Hematopoietic multipotent progenitor cell treated with erythropoietin and hydrocortisone succinate and interleukin-3 and kit ligand, for 17 days (in vitro differentiated cells): ENCODE data around the gene CNNM1.

ENCODE experiments used
- DNase-seq: peaks from one replicate; pipeline ENCODE4 v3.0.0-alpha.2; 2015; ENCODE audit warnings: low spot score

Gene CNNM1

DNA sequence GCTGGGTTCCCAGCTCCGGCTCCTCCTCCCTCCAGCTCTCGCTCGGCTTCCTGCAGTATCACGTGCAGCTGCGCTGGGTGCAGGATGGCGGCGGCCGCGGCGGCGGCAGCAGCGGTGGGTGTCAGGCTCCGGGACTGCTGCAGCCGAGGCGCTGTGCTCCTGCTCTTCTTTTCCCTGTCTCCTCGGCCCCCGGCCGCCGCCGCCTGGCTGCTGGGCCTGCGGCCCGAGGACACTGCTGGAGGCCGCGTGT is at the start of gene CNNM1:
TSS of gene CNNM1 (plus strand) at position 53 of the 250 bp plus-strand sequence. CDS start at position 85, 32 bp downstream.
- no peak for DNase-seq

DNA sequence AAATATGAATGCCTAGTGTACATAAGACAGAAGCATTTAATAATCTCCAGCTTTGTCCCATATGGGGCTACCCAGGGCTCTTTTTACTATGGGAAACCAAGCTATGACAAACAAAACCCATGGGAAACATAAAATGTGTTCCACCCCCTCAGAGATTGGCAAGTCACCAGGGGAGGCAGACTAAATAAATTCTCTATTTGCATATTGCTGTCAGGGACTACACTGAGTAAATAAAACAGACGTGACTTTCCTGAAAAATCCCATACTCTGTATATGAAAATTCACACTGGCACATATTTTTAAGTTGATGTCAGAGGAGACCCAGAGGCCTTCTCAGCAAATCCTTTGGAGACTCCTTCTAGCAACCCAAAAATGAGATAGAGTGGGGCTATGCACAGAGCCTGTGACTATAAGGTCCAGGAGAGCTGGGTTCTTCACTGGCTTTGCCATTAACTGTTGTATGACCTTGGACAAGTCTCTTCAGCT is 49.5 kb upstream of the CNNM1 start:
- no peak for DNase-seq

DNA sequence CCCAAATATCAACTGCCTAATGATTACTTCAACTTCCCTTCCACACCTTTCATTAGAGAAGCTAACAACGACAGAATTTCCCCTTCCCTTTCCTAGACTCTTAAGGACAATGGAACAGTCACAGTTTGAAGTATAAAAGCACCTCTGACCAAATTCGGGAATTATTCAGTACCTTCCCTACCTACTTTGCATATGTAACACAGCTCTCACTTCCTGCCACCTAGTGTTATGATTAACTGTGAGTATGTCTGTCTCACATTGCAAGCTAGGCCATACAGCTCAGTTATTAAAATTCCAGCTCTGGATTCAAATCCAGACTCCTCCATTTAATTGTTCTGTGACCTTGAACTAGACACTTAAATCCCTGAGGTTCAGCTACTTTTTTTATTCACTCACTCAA is 48.7 kb upstream of the CNNM1 start:
- no peak for DNase-seq

DNA sequence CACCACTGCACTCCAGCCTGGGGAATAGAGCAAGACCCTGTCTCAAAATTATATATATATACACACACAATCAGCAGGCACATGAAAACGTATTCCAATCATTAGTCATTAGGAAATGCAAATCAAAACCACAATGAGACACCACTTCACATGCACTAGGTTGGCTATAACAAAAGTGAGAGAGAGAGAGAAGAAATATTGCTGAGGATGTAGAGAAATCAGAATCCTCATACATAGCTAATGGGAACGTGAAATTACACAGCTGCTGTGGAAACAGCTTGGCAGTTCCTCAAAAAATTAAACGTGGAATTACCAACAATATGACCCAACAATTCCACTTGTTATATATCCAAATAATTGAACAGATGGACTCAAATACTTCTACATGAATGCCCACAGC is 43.3 kb upstream of the CNNM1 start:
- DNase-seq: no peak

DNA sequence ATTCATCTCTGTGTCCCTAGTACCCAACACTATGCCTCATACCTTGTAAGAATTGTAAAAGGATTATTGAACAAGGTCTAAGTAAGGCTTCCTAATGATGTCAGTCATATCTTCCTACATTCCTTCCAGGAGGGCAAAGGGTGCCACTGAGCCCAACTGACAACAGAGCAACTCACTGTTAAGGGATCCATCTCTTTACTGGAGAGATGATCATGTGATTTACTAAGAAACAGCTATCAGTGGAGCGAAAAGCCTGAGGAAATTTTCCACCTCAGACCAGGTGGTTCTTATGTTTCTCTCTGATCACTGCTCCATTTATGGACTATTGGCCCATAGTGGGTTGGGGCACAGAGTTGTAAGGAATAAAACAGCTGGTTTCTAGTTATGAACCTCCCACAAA is 38.9 kb upstream of the CNNM1 start:
- no peak for DNase-seq

DNA sequence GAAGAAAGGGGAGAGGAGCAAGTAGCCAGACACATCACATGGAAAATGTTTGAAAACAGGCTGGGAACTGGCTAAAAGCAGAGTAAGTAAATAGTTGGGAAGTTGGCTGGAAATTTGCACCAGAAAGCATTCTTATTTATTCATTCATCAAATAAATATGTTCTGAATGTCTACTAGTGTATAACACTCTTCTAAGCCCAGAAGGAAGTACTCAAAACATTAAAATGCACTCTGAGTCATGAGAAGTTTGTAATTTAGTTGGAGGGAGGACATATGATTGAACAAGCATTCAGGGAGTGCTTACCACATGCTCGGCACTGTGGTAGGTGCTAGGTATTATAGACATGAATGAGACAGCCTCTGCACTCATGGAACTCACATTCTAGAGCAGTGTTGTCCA is 37.0 kb upstream of the CNNM1 start:
- no peak for DNase-seq

DNA sequence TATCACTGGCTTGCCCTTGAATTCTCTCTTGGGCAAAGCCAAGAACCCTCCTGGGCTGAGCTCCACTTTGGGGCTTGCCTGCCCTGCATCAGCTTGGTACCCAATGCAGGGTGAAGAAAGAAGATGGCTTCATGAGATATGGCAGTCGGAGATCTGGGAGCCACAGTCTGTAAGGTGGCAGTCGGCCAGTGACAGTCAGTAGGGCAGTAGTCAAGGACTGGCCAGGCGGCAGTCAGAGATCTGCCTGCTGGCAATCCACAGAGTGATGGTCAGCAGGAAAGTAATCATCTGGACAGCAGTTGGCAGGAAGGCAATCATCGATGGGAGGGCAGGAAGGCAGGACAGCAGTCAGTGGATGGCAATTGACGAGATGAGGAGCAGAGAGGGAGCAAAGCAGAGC is 32.6 kb upstream of the CNNM1 start:
- no peak for DNase-seq

DNA sequence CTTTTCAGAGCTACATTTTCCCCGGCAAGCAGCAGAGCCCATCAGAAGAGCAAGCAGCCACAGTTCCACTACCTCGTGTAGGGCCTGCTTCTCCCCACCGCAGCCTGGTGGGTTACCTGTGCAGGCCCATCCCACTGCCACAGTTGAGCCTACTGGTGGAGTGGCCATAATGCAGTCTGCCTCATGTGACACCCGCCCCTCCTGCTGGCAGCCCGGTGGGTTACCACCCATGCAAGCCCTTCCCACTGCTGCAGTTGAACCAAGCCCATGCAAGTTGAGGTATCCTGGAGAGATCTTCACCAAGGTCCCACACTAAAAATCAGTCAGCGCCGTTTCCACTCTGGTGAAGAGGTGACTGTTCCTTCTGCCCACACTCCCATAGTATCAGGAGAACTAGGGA is 32.1 kb upstream of the CNNM1 start:
- DNase-seq: no peak

DNA sequence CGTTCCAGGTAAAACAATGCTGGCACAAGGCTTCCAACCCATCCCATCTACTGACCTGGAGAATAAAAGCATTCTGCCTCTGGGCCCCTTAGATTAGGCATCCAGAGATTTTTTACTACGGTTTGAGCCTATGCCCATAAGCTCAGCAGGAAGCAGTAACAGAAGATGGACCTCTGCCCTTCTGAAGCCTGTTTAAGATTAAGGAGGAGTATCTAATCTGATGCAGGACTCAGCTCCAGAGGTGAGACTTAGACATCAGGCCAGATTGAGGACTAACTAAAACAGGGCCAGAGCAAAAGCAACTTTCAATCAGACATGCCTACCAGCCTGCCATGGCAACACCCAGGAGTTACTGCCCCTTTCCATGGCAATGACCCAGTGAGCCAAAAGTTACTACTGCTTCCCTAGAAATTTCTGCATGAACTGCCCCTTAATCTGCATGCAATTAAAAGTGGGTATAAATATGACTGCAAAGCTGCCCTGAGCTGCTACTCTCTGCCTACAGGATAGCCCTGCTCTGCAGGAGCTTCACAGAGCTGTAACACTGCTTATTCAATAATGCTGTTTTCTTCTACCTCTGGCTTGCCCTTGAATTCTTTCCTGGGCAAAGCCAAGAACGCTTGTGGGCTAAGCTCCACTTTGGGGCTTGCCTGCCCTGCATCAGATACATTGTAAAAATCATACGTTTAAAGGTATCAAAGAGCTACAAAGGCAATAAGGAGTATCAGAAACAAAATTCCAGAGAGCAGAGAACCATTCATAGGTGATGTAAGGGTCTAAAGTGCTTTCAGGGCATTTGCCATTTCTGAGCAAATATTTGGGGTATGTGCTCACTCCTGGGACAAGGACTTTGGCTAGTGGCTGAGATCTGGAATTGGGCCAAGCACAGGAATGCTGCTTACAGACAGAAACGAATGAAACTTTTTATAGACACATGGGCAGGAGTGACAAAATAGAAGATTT is 25.0 kb upstream of the CNNM1 start:
- no peak for DNase-seq

DNA sequence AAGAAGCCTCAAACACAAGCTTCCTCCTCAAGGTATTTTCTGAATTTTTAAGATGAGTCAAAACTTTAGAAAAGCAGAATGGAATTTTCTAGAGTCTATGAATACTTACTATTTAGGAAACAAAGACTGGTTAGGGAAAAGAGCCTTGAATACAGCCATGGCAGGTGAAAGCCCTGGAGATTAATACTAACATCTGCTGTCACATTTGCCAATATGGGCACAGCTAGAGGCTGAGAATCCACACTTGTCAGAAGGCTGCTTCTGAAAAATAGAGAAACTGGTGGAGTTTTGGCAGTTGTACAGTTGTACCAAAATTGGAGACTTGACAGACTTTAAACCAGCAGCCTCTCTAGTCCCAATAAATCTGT is 24.3 kb upstream of the CNNM1 start:
- DNase-seq: no peak

DNA sequence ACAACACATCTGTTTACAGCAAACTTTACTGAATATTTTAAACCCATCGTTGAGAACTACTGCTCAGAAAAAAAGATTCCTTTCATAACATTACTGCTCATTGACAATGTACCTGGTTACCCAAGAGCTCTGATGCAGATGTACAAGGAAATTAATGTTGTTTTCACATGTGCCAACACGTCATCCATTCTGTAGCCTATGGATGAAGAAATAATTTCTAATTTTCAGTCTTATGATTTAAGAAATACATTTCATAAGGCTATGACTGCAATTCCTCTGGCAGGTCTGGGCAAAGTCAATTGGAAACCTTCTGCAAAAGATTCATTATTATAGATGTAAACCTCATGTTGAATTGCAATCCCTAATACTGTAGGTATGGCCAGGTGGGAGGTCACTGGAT is 16.7 kb upstream of the CNNM1 start:
- no peak for DNase-seq

DNA sequence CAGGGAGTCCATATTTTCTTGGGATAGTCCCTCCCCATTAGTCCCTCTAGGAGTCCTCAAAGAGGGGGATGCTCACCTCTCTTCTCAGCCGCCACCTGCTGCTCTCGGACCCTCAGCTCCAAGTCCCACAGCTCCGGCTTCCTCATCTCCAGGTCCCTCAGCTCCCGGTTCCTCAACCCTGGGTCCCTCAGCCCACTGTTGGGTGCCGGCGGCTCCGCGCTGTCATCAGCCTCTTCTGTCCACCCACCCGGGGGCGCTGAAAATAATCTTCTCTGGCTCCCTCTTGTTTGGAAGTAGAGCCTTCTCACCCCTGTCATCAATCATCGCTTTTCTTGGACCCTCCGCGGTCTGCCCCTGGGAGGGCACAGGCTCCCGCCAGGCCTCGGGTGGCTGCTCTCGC is 13.3 kb upstream of the CNNM1 start:
- DNase-seq: no peak

DNA sequence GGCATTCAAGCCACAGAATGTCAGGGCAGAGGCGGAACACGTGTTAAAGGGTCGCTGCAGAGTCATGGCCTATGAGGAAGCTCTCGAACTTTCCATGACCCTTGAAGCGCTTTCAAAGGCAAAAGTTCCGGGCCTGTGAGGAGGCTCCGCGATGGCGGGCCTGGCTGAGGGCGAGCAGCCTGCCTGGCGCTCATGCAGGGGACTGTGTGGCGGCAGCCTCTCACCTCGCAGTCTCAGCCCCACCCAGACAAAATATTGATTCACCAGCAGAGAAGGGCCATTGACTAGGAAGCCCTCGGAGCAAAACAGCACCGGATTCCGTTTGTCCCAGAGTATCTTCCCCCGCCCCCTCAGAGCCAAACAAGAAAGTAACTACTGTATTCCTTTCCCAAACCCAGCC is 12.8 kb upstream of the CNNM1 start:
- DNase-seq: no peak

DNA sequence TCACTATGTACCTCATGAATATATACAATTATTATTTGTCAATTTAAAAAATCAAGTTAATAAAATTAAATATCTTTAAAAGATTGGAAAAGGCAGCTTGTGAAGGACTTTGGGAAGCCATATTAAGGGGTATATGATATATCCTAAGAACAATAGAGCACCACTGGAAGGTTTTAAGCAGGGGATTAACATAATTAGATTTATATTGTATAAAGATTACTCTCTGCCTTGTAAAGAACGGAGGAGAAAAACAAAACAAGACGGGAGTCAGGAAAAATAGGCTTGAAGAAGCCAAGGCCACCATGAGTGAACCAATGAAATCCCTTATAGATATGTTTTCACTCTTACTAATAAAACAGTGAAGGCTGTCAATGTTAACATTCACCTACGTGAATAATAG is 11.1 kb upstream of the CNNM1 start:
- DNase-seq: no peak

DNA sequence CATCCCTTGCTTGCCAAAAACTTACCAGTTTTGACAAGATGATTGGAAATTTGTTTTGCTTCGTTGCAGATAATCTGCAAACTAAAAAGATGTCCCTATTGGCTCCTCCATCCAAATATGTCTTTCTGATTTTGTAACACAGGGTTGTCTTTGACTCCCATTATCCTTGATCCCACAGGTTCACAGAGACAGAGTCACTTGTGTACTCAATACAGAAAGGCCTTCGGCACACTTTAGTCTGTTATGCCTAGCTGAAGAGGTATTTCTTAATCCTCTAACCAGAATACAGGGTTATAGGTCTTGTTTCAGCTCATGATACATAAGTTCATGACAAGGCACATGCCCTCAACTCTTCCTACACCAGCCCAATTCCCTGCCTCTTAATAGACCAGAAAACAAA is 10.7 kb upstream of the CNNM1 start:
- DNase-seq: no peak

DNA sequence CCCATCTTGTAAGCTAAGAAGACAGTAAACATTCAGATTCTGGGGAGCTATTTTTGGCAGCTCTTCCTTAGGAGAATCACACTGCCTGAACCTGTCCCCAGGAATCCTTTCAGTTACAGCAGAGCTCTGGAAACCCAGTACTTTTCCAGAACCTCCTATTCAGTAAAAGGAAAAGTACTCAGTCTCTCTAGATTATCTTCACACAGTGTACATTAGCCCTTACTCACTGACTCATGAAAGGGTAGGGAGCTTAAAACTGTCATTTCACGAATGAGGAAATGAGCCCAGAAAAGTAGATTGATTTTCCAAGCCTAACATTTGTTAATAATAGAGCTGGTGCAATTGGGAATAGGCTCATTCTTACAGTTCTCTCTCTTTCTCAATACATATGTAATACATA is 3.9 kb upstream of the CNNM1 start:
- DNase-seq: no peak

DNA sequence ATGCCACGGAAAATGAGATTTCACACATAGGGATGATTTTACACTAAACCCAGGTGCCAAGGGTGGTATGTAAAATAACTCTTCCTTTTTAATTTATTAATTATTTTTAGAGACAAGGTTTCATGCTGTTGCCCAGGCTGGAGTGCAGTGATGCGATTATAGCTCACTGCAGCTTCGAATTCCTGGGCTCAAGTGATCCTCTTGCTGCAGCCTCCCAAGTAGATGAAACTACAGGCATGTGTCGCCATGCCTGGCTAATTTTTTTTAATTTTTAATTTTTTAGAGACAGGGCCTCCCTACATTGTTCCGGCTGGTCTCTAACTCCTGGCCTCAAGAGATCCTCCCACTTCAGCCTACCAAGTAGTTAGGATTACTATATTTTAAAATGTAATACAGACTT is 2.3 kb upstream of the CNNM1 start:
- DNase-seq: no peak

DNA sequence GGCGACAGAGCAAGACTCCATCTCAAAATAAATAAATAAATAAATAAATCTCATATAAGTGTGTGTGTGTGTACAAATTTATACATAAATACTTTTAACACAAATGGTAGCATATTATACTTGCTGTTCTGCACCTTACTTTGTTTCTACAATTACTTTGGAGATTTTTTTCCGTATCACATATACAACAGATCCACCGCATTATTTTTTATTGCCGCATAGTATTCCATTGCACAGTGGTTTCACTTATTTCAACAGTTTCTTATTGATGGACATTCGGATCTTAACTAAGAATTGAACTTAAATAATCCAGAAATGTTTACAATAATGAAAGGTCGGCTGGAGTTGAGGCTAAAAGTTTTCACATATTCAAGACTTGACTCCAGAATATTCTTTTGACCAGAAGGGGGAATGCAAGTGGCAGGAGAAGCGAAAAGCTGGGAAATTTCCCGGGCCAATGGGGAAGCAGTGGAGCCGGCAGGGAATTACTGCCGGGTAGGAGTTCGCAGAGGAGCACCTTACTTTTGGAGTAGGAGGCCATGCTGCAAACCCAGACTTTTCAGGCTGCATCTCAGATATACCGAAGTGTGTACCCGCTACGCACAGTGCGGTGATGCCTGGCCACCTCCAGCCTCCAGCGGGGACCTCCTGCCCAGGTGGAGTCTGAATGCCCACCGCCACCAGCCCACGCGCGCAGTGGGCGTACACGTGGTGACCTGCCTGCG is 415 bp upstream of the CNNM1 start:
- DNase-seq: no peak

DNA sequence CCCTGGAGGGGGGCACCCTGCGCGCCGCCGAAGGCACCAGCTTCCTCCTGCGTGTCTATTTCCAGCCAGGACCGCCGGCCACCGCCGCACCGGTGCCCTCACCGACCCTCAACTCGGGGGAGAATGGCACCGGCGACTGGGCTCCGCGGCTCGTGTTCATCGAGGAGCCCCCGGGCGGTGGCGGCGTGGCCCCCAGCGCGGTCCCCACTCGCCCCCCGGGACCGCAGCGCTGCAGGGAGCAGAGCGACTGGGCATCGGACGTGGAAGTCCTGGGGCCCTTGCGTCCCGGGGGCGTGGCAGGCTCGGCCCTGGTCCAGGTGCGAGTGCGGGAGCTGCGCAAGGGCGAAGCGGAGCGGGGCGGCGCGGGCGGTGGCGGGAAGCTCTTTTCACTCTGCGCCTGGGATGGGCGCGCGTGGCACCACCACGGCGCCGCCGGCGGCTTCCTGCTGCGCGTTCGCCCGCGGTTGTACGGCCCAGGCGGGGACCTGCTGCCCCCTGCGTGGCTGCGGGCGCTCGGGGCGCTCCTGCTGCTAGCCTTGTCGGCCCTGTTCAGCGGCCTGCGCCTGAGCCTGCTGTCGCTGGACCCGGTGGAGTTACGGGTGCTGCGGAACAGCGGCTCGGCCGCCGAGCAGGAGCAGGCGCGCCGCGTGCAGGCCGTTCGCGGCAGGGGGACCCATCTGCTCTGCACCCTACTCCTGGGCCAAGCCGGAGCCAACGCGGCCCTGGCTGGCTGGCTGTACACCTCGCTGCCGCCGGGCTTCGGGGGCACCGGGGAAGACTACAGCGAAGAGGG is 594 bp downstream of the CNNM1 start:
- no peak for DNase-seq

DNA sequence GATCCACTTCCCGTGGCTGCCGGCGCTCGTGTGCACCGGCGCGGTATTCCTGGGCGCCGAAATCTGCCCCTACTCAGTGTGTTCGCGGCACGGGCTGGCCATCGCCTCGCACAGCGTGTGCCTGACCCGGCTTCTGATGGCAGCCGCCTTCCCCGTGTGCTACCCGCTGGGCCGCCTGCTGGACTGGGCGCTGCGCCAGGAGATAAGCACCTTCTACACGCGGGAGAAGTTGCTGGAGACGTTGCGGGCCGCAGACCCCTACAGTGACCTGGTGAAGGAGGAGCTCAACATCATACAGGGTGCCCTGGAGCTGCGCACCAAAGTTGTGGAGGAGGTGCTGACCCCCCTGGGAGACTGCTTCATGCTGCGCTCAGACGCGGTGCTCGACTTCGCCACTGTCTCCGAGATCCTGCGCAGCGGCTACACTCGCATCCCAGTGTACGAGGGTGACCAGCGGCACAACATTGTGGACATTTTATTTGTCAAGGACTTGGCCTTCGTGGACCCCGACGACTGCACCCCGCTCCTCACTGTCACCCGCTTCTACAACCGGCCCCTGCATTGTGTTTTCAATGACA is 1.3 kb downstream of the CNNM1 start:
- DNase-seq: no peak

DNA sequence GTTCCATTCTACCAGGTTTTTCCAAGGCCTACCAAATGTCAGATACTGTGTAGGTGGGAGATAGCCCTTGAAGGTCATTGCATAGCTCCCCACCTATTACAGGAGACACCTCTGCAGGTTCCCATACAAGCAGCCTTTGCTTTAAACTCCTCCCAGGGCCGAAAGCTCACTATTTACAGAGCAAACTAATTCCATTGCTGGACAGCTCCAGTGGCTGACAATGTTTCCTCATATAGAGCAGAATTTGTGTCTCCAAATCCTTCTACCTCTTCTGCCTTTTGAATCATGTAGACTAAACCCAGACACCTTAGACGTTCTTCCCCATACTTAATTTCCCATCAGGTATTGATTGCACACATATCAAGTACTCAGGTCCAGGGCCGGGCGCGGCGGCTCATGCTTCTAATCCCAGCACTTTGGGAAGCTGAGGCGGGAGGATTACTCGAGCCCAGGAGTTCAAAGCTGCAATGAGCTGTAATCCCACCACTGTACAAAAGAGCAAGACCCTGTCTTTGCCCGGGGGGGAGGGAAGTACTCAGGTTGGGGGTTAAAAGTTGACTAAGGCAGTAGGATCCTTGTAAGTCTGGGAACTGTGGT is 2.1 kb downstream of the CNNM1 start:
- no peak for DNase-seq

DNA sequence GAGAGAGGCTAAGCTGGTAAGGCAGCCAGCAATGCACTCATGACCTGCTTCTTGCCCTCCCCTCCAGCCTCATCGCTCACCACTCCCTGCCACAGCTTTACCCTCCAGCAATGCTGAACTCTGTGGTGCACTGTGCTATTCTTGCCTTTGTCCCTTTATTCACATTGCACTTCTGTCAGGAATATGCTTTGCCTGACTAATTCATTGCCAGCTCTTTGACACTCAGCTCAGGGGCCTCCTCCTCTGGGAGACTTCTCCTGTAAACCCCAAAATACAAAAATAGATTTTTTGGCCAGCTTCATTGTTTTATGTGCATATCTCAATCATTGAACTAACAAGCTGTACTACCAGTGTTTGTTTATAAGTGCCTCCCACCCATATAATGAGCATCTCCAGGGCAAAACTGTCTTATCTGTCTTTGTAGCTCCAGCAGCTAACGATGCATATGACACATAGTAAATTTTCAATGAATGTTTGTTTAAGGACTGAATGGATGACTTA is 8.2 kb downstream of the CNNM1 start:
- DNase-seq: no peak
